WTC11 (cell line): ENCODE measurements around the gene APOBEC3G.

Source experiments
- ATF3 ChIP-seq: sonication (generic); formaldehyde crosslinking; conservative IDR thresholded peaks from 2 replicates; pipeline ENCODE4 v1.8.1; 2022; ENCODE audit warnings: mild to moderate bottlenecking, missing genetic modification reagents
- CTCF ChIP-seq: fragments of 200-600 bp; IDR thresholded peaks from 2 replicates; pipeline ENCODE4 v1.8.0; 2022; ENCODE audit warnings: antibody characterized with exemption
- JUN ChIP-seq: sonication (generic); formaldehyde crosslinking; IDR thresholded peaks from 2 replicates; pipeline ENCODE4 v1.8.0; 2023; ENCODE audit warnings: mild to moderate bottlenecking, missing genetic modification reagents
- MAX ChIP-seq: sonication (generic); formaldehyde crosslinking; IDR thresholded peaks from 2 replicates; pipeline ENCODE4 v1.8.0; 2022; ENCODE audit warnings: mild to moderate bottlenecking, missing genetic modification reagents
- STAT6 ChIP-seq: sonication (generic); formaldehyde crosslinking; conservative IDR thresholded peaks from 2 replicates; pipeline ENCODE4 v1.8.1; 2023; ENCODE audit warnings: mild to moderate bottlenecking, low read depth, missing genetic modification reagents, moderate library complexity
- USF2 ChIP-seq: sonication (generic); formaldehyde crosslinking; IDR thresholded peaks from 2 replicates; pipeline ENCODE4 v1.8.1; 2023; ENCODE audit warnings: mild to moderate bottlenecking, missing genetic modification reagents, moderate library complexity
- ZNF232 ChIP-seq: sonication (generic); formaldehyde crosslinking; IDR thresholded peaks from 2 replicates; pipeline ENCODE4 v1.8.0; 2022; ENCODE audit warnings: mild to moderate bottlenecking, missing genetic modification reagents

GRCh38 chr22:39101226-39101625 is 24.2 kb downstream of the APOBEC3G start:
- TF ChIP-seq CTCF (no peak), ZNF232 (CRISPR knock-in tag) (no peak), JUN (CRISPR knock-in tag) (no peak), USF2 (CRISPR knock-in tag) (no peak), ATF3 (CRISPR knock-in tag) (no peak), STAT6 (no peak), MAX (CRISPR knock-in tag) (no peak)
